ENCODE data around the gene PRKCH.

GRCh38 chr14:61474015-61474414 is 152.6 kb downstream of the PRKCH start:
- no peak for TF ChIP-seq HBP1 (CRISPR knock-in tag; IDR thresholded peaks at IDR 0.05)
- TF ChIP-seq POLR2A (conservative IDR thresholded peaks at IDR 0.05): no peak
- TF ChIP-seq IRF2 (CRISPR knock-in tag; IDR thresholded peaks at IDR 0.05): no peak
- TF ChIP-seq MAX (CRISPR knock-in tag; IDR thresholded peaks at IDR 0.05): no peak
- TF ChIP-seq CTCF (IDR thresholded peaks at IDR 0.05 in 2 of 3, conservative IDR thresholded peaks at IDR 0.05 in 1 of 3; ENCODE audit: insufficient read depth in 2 of 3, low read depth in 1 of 3, low read length in 3 of 3): no peak
- no peak for TF ChIP-seq YY1 (IDR thresholded peaks at IDR 0.05; ENCODE audit: borderline replicate concordance in 1 of 3, control insufficient read depth in 1 of 3, extremely low read depth in 1 of 3, insufficient read depth in 3 of 3, insufficient read length in 1 of 3, insufficient replicate concordance in 2 of 3, low read depth in 1 of 3, low read length in 2 of 3)
- no peak for TF ChIP-seq NONO (IDR thresholded peaks at IDR 0.05; ENCODE audit: low read depth in 2 of 2, low read length in 1 of 2)
- no peak for TF ChIP-seq ATF3 (IDR thresholded peaks at IDR 0.05)
- TF ChIP-seq ATF3 (CRISPR knock-in tag; conservative IDR thresholded peaks at IDR 0.05): no peak
- no peak for TF ChIP-seq POLR2AphosphoS5 (IDR thresholded peaks at IDR 0.05; ENCODE audit: control insufficient read depth, insufficient read depth, low read depth, low read length)
